ENCODE results near the gene ROR1. TPM values are rescaled to one million over a fixed set of nuclear protein-coding genes. Genes with fewer than 3 reads are reported as not detected.

The ROR1 gene
- total and polyA plus RNA-seq, 8 donors = 1.4 to 37.3 (median 14.6) TPM

DNA sequence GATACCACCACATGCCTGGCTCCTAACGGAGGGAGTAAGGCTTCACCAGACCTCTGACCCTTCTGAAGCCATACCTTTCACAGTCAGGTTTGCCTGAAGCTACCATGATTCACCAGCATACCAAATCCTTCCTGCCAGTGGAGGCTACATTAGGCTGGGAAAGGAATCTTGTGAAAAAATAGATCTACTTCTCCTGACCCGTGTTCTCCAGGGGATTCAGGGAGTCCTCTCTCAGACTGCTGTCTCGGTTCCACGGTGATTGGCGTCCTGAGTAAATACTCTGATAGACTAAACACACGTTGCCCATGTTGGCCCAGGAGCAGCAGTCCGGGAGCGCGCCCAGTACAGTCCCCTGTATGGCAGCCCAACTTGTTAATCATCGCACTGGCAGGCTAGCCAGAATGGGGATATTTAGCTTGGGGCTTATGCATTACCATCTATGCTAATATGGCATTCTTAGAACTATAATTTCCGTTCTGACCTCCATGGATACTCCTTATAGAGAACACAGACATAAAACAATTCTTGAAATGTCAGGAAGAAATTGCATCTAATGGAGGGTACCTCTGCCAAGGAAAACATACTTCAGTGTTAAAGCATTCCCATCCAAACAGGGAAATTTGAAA, 173.2 kb downstream of the ROR1 start:
- no peak overlapping the region for H3K4me3 ChIP-seq
- no peaks in the 10 kb centered on the region for H3K9me3 ChIP-seq
- peak overlapping the region in 2 of 5 donors; percentile 25 to 31 for H3K27ac ChIP-seq
- H3K36me3 ChIP-seq = no peaks in the 10 kb centered on the region
- no peaks in the 10 kb centered on the region for H3K27me3 ChIP-seq
- WGBS, 5 donors = 26 to 38% (median 30%) methylated on average over 11 of the region's 11 CpGs
- H3K4me1 ChIP-seq = peaks cover 14 to 37% (median 21%) of the 10 kb centered on the region in 4 donors
- no peak for TF ChIP-seq POLR2AphosphoS5 (IDR thresholded peaks at IDR 0.05)
- TF ChIP-seq, protein P1, sequence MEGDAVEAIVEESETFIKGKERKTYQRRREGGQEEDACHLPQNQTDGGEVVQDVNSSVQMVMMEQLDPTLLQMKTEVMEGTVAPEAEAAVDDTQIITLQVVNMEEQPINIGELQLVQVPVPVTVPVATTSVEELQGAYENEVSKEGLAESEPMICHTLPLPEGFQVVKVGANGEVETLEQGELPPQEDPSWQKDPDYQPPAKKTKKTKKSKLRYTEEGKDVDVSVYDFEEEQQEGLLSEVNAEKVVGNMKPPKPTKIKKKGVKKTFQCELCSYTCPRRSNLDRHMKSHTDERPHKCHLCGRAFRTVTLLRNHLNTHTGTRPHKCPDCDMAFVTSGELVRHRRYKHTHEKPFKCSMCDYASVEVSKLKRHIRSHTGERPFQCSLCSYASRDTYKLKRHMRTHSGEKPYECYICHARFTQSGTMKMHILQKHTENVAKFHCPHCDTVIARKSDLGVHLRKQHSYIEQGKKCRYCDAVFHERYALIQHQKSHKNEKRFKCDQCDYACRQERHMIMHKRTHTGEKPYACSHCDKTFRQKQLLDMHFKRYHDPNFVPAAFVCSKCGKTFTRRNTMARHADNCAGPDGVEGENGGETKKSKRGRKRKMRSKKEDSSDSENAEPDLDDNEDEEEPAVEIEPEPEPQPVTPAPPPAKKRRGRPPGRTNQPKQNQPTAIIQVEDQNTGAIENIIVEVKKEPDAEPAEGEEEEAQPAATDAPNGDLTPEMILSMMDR (IDR thresholded peaks at IDR 0.05) = no peak
- TF ChIP-seq POLR2A (IDR thresholded peaks at IDR 0.05) = no peak
- no peak for TF ChIP-seq EP300 (IDR thresholded peaks at IDR 0.05)
- DNase-seq = peak; percentile 57 to 66
- intact Hi-C loops (cut with DNase I; ENCODE audit: low total_unique reads) = no loop called here

DNA sequence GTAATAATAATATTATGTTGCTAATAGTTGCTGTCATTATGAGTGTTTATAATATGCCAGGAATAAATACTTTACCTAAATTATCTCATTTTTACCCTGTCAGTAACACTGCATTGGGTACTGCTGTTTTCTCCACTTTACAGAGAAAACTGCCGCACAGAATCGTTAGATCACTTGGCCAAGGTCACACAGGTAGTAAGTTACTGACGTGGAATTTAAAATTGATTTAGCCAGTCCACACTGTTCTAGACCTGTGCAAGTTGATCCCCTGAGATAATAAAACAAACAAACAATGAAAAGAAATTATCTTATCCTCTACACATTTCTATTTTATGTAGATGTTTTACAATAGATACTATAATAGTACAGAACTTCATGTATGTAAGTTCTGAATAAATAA, 174.1 kb downstream of the ROR1 start:
- WGBS, 5 donors = 43 to 73% (median 59%) methylated on average over 3 of the region's 3 CpGs
- H3K4me3 ChIP-seq = no peak overlapping the region
- TF ChIP-seq POLR2AphosphoS5 (IDR thresholded peaks at IDR 0.05) (no peak), EP300 (IDR thresholded peaks at IDR 0.05) (no peak), POLR2A (IDR thresholded peaks at IDR 0.05) (no peak)
- TF ChIP-seq, protein P1 (IDR thresholded peaks at IDR 0.05) = no peak
- no peak for DNase-seq
- peaks cover 14 to 37% (median 21%) of the 10 kb centered on the region in 4 donors for H3K4me1 ChIP-seq
- intact Hi-C loops (cut with DNase I; ENCODE audit: low total_unique reads) = no loop called here
- H3K27ac ChIP-seq = no peak overlapping the region
- no peaks in the 10 kb centered on the region for H3K27me3 ChIP-seq
- no peaks in the 10 kb centered on the region for H3K36me3 ChIP-seq
- H3K9me3 ChIP-seq = no peaks in the 10 kb centered on the region

DNA sequence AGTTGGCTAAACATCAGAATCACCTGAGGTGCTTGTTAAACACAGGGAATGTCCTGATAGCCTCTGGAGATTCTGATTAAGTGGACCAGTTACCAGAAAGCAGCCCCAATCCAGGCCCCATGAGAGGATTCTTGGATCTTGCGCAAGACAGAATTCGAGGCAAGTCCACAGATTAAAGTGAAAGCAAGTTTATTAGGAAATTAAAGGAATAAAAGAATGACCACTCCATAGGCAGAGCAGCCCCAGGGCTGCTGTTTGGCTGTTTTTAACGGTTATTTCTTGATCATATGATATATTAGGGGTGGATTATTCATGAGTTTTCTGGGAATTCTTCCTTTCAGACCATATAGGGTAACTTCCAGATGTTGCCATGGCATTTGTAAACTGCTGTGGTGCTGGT, 176.2 kb downstream of the ROR1 start:
- TF ChIP-seq POLR2A (IDR thresholded peaks at IDR 0.05) (no peak), POLR2AphosphoS5 (IDR thresholded peaks at IDR 0.05) (no peak), EP300 (IDR thresholded peaks at IDR 0.05) (no peak)
- TF ChIP-seq, protein P1 (IDR thresholded peaks at IDR 0.05) = no peak
- no peaks in the 10 kb centered on the region for H3K36me3 ChIP-seq
- no peak overlapping the region for H3K4me3 ChIP-seq
- peaks cover 0 to 14% (median 10%) of the 10 kb centered on the region in 4 donors for H3K9me3 ChIP-seq
- intact Hi-C loops (cut with DNase I; ENCODE audit: low total_unique reads) = no loop called here
- H3K4me1 ChIP-seq = peaks cover 14 to 37% (median 21%) of the 10 kb centered on the region in 4 donors
- WGBS, 5 donors = 46 to 64% (median 56%) methylated on average over 3 of the region's 3 CpGs
- H3K27me3 ChIP-seq = no peaks in the 10 kb centered on the region
- peak overlapping the region in 2 of 5 donors; percentile 19 to 35 for H3K27ac ChIP-seq
- DNase-seq = peak in 1 of 2 donors; percentile 49

DNA sequence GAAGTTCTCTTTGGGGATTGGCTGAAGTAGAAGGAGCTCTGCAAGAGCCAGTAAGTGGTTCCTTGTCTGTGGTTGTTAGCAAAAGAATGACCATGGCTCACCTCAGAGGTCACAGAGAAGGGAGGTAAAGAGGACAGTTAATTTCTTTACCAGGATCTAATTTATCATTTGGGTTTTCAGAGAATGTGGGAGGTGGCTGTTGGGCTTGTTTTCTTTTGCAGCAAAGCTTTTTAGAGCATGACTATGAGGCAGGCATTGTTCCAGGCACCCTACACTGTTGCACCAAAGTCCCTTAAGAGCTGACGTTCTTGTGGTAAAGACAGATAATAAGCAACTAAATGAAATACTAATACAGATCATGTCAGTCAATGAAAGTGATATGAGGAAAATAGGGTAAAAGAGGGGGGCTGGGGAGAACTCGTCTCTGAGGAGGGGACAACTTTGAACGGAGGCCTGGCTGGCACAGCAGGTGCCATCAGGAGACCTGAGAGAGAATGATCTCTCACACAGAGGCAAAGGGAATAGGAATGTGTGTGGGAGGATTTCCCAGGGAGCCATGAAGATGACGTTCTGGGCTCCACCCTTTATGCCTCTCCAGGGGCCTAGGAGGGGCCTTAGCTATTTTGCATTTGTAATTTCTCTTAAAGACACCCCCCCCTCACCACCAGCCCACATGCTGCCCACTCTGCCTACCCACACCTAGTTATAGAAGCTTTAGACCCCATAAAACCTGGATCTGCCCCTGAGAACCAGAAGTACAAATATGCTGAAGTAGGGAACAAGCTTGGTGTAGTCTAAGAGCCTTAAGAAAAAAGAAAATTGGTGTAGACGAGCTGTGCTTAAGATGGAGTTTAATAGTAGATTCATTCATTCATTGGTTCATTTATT, 177.5 kb downstream of the ROR1 start:
- intact Hi-C loops (cut with DNase I; ENCODE audit: low total_unique reads) = no loop called here

More for the DNA sequence above, 177.5 kb downstream of the ROR1 start:
- 77 to 83% (median 80%) methylated on average over 5 of the region's 5 CpGs for WGBS, 5 donors
- no peak overlapping the region for H3K4me3 ChIP-seq
- H3K36me3 ChIP-seq = no peaks in the 10 kb centered on the region
- H3K27ac ChIP-seq = no peak overlapping the region
- H3K4me1 ChIP-seq = peaks cover 6 to 37% (median 21%) of the 10 kb centered on the region in 4 donors
- no peak for DNase-seq
- TF ChIP-seq, protein P1 (IDR thresholded peaks at IDR 0.05) = no peak
- TF ChIP-seq POLR2A (IDR thresholded peaks at IDR 0.05) (no peak), POLR2AphosphoS5 (IDR thresholded peaks at IDR 0.05) (no peak), EP300 (IDR thresholded peaks at IDR 0.05) (no peak)
- H3K27me3 ChIP-seq = no peaks in the 10 kb centered on the region
- H3K9me3 ChIP-seq = peaks cover 0 to 14% (median 10%) of the 10 kb centered on the region in 4 donors
